Transverse colon (tissue), 4 donors: Measurements from ENCODE around the gene LMTK3.

Experiments used
- CTCF ChIP-seq, 5 experiments: fragments of 200-600 bp in 3 of 5; fragments of 450-650 bp in 2 of 5; sonication (generic) in 3 of 5; IDR thresholded peaks; 1 replicate in 2 of 5; 2 replicates in 3 of 5; pipeline ENCODE4 v1.5.1; 2016 to 2017; ENCODE audit warnings: antibody characterized with exemption in 5 of 5, inconsistent platforms in 3 of 5, mild to moderate bottlenecking in 2 of 5, moderate library complexity in 1 of 5
- EP300 ChIP-seq: sonication (generic); formaldehyde crosslinking; IDR thresholded peaks from one replicate; pipeline ENCODE4 v1.6.1; 2017; ENCODE audit warnings: antibody characterized with exemption, low read depth
- POLR2A ChIP-seq: fragments of 450-650 bp; IDR thresholded peaks from one replicate; pipeline ENCODE4 v1.6.1; 2016; ENCODE audit warnings: antibody characterized with exemption, mild to moderate bottlenecking, moderate library complexity
- POLR2AphosphoS5 ChIP-seq, 3 donors: sonication (generic); formaldehyde crosslinking; IDR thresholded peaks; one replicate each; pipeline ENCODE4 v1.6.1; 2016; ENCODE audit warnings: antibody characterized with exemption in 3 of 3

GRCh38 chr19:48443731-48444128, 67.9 kb downstream of the LMTK3 start:
- no peak for TF ChIP-seq EP300
- no peak for TF ChIP-seq CTCF (IDR thresholded peaks at IDR 0.05)
- no peak for TF ChIP-seq POLR2A
- no peak for TF ChIP-seq POLR2AphosphoS5 (IDR thresholded peaks at IDR 0.05)
